ENCODE results near the gene MARCHF9.

The MARCHF9 gene

DNA sequence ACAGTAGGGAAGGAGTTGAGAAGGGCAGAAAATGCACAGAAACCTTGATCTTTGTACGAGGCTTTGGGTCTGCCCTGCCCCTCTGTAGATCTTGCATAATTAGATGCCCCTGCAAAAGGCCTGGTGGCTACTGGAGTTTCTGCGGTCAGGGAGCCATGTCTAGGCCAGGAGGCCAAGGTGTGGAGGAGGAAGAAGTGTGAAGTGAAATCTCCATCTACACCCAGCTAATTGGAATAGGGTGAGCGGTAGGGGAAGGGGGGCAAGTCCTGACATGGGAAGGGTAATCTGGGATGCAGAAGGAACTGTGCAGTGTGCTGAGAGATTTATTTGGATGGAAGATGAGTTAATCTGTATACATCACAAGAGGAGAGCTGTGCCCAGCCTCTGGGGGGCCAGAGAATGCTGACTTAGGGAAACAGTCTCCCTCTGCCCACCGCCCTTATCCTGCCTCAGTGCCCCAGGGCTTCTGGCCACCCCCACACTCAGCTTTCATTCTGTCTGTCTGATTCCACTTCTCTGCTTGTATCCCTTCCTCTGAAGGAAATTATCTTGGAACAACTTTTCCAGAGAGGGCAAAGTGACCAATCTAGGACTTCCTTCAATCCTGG, 6.6 kb downstream of the MARCHF9 start:
- TF ChIP-seq, protein P1, sequence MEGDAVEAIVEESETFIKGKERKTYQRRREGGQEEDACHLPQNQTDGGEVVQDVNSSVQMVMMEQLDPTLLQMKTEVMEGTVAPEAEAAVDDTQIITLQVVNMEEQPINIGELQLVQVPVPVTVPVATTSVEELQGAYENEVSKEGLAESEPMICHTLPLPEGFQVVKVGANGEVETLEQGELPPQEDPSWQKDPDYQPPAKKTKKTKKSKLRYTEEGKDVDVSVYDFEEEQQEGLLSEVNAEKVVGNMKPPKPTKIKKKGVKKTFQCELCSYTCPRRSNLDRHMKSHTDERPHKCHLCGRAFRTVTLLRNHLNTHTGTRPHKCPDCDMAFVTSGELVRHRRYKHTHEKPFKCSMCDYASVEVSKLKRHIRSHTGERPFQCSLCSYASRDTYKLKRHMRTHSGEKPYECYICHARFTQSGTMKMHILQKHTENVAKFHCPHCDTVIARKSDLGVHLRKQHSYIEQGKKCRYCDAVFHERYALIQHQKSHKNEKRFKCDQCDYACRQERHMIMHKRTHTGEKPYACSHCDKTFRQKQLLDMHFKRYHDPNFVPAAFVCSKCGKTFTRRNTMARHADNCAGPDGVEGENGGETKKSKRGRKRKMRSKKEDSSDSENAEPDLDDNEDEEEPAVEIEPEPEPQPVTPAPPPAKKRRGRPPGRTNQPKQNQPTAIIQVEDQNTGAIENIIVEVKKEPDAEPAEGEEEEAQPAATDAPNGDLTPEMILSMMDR (conservative IDR thresholded peaks at IDR 0.05) = no peak
- TF ChIP-seq ZFX (IDR thresholded peaks at IDR 0.05) = no peak
- no peak overlapping the region for H3K27ac ChIP-seq

DNA sequence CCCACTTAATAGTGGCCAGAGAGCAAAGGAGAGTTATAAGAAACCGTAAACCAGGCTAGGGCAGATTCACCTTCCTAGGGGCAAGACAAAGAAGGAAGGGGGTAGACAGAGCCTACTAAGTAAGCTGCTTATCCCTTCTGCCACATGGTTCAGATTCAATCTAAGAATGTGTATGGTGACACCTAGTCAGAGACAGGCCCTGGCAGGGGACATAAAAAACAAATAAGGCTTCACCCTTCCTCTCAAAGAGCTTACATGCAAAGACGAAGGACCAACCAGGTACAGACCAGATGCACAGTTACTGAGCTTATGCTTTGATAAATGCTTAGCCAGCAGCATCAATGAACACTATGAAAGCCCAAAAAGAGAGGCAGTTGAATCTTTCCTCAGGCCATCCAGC, 7.6 kb downstream of the MARCHF9 start:
- H3K27ac ChIP-seq = no peak overlapping the region
- TF ChIP-seq, protein P1 (conservative IDR thresholded peaks at IDR 0.05) = no peak
- no peak for TF ChIP-seq ZFX (IDR thresholded peaks at IDR 0.05)

DNA sequence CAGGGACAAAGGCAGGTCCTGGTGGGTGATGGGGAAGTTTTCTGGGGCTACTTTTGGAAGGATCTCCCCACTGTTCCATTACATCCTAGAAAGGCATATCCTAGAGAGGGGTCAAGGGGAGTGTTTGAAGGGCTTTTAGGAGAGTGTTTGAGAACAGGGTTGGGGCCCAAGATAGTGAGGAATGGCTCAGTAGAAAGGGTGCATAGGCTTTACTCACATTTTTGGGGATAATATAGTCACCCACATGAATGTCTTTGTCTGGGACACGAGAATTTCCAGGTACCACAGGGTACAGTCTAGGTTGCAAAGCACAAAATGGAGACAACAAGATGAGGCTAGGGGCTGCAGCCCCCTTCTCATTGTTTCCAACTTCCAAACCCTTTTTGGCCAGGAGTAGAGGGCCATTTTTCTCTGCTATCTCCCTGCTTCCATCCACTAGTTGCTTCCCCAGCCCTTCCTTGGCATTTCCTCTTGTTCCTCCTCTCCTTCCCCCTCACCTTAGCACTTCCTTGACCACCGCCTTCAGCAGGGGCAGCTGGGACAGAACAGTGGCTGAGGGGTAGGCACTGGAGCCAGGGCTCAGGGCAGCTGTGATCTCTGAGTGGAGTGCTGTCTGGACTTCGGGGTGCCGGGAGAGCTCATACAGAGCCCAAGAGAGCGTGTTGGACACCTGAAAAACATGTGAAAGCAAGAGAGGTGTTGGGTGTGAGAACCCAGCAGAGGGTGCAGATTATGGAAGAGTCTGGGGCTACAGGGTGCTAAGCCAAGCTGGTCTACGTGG, 9.2 kb downstream of the MARCHF9 start:
- H3K27ac ChIP-seq = peak overlapping the region; percentile 53
- TF ChIP-seq, protein P1 (conservative IDR thresholded peaks at IDR 0.05) = no peak
- no peak for TF ChIP-seq ZFX (IDR thresholded peaks at IDR 0.05)

DNA sequence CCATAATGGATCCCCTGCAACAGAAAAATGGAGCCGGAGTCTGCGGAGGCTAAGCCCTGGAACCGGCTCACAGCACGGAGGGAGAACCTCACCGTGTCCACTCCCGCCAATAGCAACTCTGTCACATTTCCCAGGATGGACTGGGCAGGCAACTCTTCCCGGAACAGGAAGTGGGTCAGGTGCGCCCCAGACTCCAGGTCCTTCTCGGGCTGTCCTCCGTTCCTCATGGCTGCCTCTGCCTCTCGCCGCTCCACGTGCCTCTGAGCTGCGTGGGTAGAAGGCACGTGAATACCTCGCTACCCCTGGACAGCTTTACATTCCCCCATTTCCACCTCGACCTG, 9.7 kb downstream of the MARCHF9 start:
- peak overlapping the region; percentile 53 for H3K27ac ChIP-seq
- TF ChIP-seq ZFX (IDR thresholded peaks at IDR 0.05) = no peak
- TF ChIP-seq, protein P1 (conservative IDR thresholded peaks at IDR 0.05) = no peak

DNA sequence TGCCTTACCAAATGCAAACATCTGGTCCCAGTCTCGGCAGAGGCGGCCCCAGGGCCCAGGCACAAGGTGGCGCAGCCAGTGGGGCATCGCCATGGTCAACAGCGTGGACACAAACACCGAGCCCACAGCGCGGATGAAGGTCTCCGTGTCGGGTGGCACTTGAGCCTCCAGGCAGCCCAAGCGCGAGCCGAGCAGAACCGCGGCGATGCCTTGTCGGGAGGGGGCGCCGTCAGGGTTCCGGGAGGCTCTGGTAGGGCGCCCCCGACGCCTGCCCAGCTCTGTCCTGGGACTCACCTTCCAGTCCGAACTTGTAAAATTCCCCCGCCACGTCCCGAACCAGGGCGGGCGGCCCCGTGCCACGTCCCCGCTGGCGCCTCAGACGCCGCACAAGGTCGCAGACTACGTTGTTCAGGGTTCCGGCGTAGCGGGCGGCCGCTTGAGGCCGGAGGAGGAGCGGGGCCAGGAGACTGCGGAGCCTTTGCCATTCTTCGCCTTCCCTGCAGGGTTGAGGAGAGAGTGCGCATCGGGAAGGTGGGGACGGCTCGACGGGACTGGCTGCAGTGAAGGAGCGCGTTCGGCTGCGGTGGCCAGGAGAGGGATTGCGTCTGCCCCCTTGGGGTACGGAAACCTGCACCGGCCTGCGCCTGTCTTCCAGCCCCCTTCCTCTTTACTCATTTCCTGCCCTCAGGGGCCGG, 10.2 kb downstream of the MARCHF9 start:
- TF ChIP-seq, protein P1 (conservative IDR thresholded peaks at IDR 0.05) = no peak; the same call in 1 of the 2 replicates
- TF ChIP-seq ZFX (IDR thresholded peaks at IDR 0.05) = no peak
- H3K27ac ChIP-seq = peak overlapping the region; percentile 53

DNA sequence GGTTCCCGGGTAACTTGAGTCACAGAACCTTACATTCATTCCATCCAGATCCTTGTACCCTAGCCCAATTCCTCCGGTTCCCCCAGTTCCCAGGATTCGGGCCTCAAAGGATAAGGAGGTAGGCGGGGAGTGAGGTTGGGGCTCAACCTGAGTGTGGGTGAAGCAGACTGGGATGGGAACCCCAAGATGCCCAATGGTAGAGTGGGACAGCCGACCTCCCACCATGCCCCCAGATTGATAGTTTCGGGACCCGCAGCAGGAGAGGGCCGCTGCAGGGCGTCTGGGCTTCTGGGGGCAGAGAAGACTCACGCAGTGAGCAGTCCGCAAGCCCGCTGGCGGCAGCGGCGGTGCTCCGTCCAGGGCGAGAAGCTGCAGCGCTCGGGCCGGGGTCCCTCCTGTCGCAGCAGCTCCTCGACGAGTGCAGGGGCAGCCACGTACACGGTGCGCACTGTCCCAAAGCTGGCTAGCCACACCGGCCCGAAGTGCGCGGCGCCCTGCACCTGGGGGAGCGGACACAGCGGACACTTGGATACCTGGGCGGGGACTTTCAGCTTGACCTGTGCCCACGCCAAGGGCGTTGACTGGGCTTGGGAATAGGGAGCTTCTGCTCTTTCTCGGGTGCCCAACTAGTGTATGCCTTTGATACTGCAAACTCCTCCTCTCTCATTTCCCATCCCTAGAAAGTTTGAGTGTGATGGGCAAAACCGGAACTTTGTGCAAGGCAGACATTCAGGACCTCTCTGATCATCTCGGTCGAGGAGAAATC, 11.0 kb downstream of the MARCHF9 start:
- no peak for TF ChIP-seq ZFX (IDR thresholded peaks at IDR 0.05)
- TF ChIP-seq, protein P1 (conservative IDR thresholded peaks at IDR 0.05) = no peak
- H3K27ac ChIP-seq = peak overlapping the region; percentile 53
